ENCODE data around the gene CAB39. TPM values are rescaled to one million over a fixed set of nuclear protein-coding genes. Genes with fewer than 3 reads are reported as not detected.

Gene CAB39
- polyA plus RNA-seq, 1 of the 3 experiments (the other 2 are of a cell fraction) = 15.7 TPM

- Histone ChIP-seq H3K27ac (ENCODE audit: low read depth in 2 of 2, low read length in 1 of 2) (no peak overlapping the region), H3K4me3 (ENCODE audit: low read depth in 2 of 2, low read length in 1 of 2) (no peak overlapping the region), H3K9me2 (no peaks in the 10 kb centered on the region), H3K79me2 (ENCODE audit: insufficient read depth) (no peaks in the 10 kb centered on the region), H3K9ac (no peak overlapping the region), H3F3A (replicated peaks; ENCODE audit: insufficient read depth) (no peaks in the 10 kb centered on the region), H3K4me2 (no peak overlapping the region), H3K27me3 (ENCODE audit: insufficient read depth) (peaks cover 7% of the 10 kb centered on the region; the same call in 1 of the 2 replicates), H3K36me3 (replicated peaks in 1 of 2; ENCODE audit: control insufficient read depth in 1 of 2, insufficient read depth in 2 of 2, low read length in 1 of 2) (no peaks in the 10 kb centered on the region), H4K20me1 (ENCODE audit: insufficient read depth) (no peaks in the 10 kb centered on the region), H3K4me1 (ENCODE audit: control insufficient read depth in 1 of 2, insufficient read depth in 2 of 2, low read depth in 1 of 2, low read length in 1 of 2) (no peaks in the 10 kb centered on the region), H3K9me3 (no peaks in the 10 kb centered on the region), H2AFZ (ENCODE audit: low read depth) (no peak overlapping the region)
- WGBS (ENCODE audit: low lambda C conversion rate) = 61% methylated on average over 7 of the region's 7 CpGs
- CTCF ChIA-PET = interaction anchor here (1.2 to 6.5 kb wide), 5 partner anchors 17 to 222 kb away, joined by 3 to 38 read pairs (median 6); no protein-coding TSS in a partner anchor
- POLR2A ChIA-PET = no interaction called here
- TF ChIP-seq TCF12 (IDR thresholded peaks at IDR 0.05) = no peak
- no peak for TF ChIP-seq USF1 (IDR thresholded peaks at IDR 0.05; ENCODE audit: borderline replicate concordance, low read depth)
- TF ChIP-seq SMC3 (IDR thresholded peaks at IDR 0.05; ENCODE audit: low read depth, low read length) = no peak
- TF ChIP-seq REST (IDR thresholded peaks at IDR 0.05; ENCODE audit: low read depth, low read length) = no peak
- no peak for TF ChIP-seq RFX5 (IDR thresholded peaks at IDR 0.05; ENCODE audit: low read length)
- TF ChIP-seq EP300 (IDR thresholded peaks at IDR 0.05; ENCODE audit: borderline replicate concordance in 1 of 2, low read depth in 1 of 2, low read length in 1 of 2) = no peak
- no peak for DNase-seq
Observed at GRCh38 chr2:230830428-230830827, 117.8 kb downstream of the CAB39 start.

GRCh38 chr2:230840301-230840700, 127.7 kb downstream of the CAB39 start:
- 30% methylated on average over 2 of the region's 2 CpGs for WGBS (ENCODE audit: low lambda C conversion rate)
- Histone ChIP-seq H2AFZ (ENCODE audit: low read depth) (no peak overlapping the region), H3K4me1 (ENCODE audit: control insufficient read depth in 1 of 2, insufficient read depth in 2 of 2, low read depth in 1 of 2, low read length in 1 of 2) (no peaks in the 10 kb centered on the region), H3K27me3 (ENCODE audit: insufficient read depth) (no peaks in the 10 kb centered on the region; the same call in 1 of the 2 replicates), H4K20me1 (ENCODE audit: insufficient read depth) (no peaks in the 10 kb centered on the region), H3K9ac (no peak overlapping the region), H3K9me2 (no peaks in the 10 kb centered on the region), H3K27ac (ENCODE audit: low read depth in 2 of 2, low read length in 1 of 2) (no peak overlapping the region), H3F3A (replicated peaks; ENCODE audit: insufficient read depth) (no peaks in the 10 kb centered on the region), H3K4me3 (ENCODE audit: low read depth in 2 of 2, low read length in 1 of 2) (no peak overlapping the region), H3K9me3 (0 out of 2 replicates have a peak, but pooled peaks cover 3% of the 10 kb centered on the region), H3K4me2 (no peak overlapping the region), H3K79me2 (ENCODE audit: insufficient read depth) (no peaks in the 10 kb centered on the region), H3K36me3 (replicated peaks in 1 of 2; ENCODE audit: control insufficient read depth in 1 of 2, insufficient read depth in 2 of 2, low read length in 1 of 2) (no peaks in the 10 kb centered on the region)
- ChIA-PET CTCF (interaction anchor here (0.6 to 4.0 kb wide), 8 partner anchors 8 to 147 kb away, joined by 3 to 26 read pairs (median 5); partner anchors contain the start of gene ITM2C), POLR2A (interaction anchor here (0.7 kb wide), 1 partner anchor 868 kb away, joined by 5 read pairs; no protein-coding TSS in a partner anchor)
- DNase-seq = no peak
- no peak for TF ChIP-seq ELF1 (IDR thresholded peaks at IDR 0.05)
- TF ChIP-seq NRF1 (IDR thresholded peaks at IDR 0.05; ENCODE audit: low read depth, low read length) = no peak
- no peak for TF ChIP-seq GATA2 (CRISPR knock-in tag; IDR thresholded peaks at IDR 0.05)
- no peak for TF ChIP-seq NFIC (IDR thresholded peaks at IDR 0.05; ENCODE audit: borderline replicate concordance)
- no peak for TF ChIP-seq POLR2AphosphoS5 (IDR thresholded peaks at IDR 0.05; ENCODE audit: low read depth, low read length)
- no peak for TF ChIP-seq IRF3 (IDR thresholded peaks at IDR 0.05; ENCODE audit: low read depth, low read length)
- no peak for TF ChIP-seq RFX5 (IDR thresholded peaks at IDR 0.05; ENCODE audit: low read length)
- TF ChIP-seq REST (IDR thresholded peaks at IDR 0.05; ENCODE audit: low read depth, low read length) = no peak
- no peak for TF ChIP-seq MEF2A (IDR thresholded peaks at IDR 0.05; ENCODE audit: borderline replicate concordance, low read depth)
- TF ChIP-seq CTCF (IDR thresholded peaks at IDR 0.05) = no peak
- TF ChIP-seq RAD21 (IDR thresholded peaks at IDR 0.05; ENCODE audit: low read length) = no peak
- TF ChIP-seq GABPA (IDR thresholded peaks at IDR 0.05; ENCODE audit: low read depth) = no peak
- no peak for TF ChIP-seq RCOR1 (IDR thresholded peaks at IDR 0.05; ENCODE audit: low read length)
- no peak for TF ChIP-seq SMC3 (IDR thresholded peaks at IDR 0.05; ENCODE audit: low read depth, low read length)

Measured in SK-N-SH (cell line).